Stomach (tissue), 9 donors: ENCODE data around the gene ALK. TPM values are rescaled to one million over a fixed set of nuclear protein-coding genes. Genes with fewer than 3 reads are reported as not detected.

ENCODE experiments used
- DNase-seq, 2 donors: peaks; one replicate each; pipeline versions ENCODE4 v3.0.0 to v3.0.0-alpha.2; 2013 to 2019
- H3K27ac ChIP-seq, 5 donors: fragments of 200-600 bp in 4 of 5; sonication (generic) in 4 of 5; one replicate each; pipeline ENCODE4 v1.5.1; 2013 to 2019; ENCODE audit warnings: mild to moderate bottlenecking in 1 of 5, moderate library complexity in 1 of 5
- H3K27me3 ChIP-seq, 3 donors: fragments of 200-600 bp; sonication (generic); one replicate each; pipeline ENCODE4 v1.5.1; 2017 to 2019; ENCODE audit warnings: mixed run types in 1 of 3
- H3K36me3 ChIP-seq, 4 donors: fragments of 200-600 bp; sonication (generic); 1 replicate in 3 of 4; 2 replicates in 1 of 4; pipeline ENCODE4 v1.5.1; 2016 to 2019
- H3K4me1 ChIP-seq, 4 donors: fragments of 200-600 bp; sonication (generic); one replicate each; pipeline ENCODE4 v1.5.1; 2016 to 2019
- H3K4me3 ChIP-seq, 4 donors: fragments of 200-600 bp; sonication (generic) in 3 of 4; one replicate each; pipeline ENCODE4 v1.5.1; 2016 to 2019; ENCODE audit warnings: mild to moderate bottlenecking in 1 of 4
- H3K9me3 ChIP-seq, 4 donors: fragments of 200-600 bp; sonication (generic); one replicate each; pipeline ENCODE4 v1.5.1; 2016 to 2019
- CTCF ChIP-seq, 7 experiments: fragments of 450-650 bp in 4 of 7; fragments of 200-600 bp in 3 of 7; sonication (generic) in 3 of 7; IDR thresholded peaks; one replicate each; pipeline ENCODE4 v1.5.1; 2016 to 2019; ENCODE audit warnings: antibody characterized with exemption in 7 of 7, control low read depth in 2 of 7, mild to moderate bottlenecking in 1 of 7
- EP300 ChIP-seq: sonication (generic); formaldehyde crosslinking; IDR thresholded peaks from one replicate; pipeline ENCODE4 v1.6.1; 2017; ENCODE audit warnings: antibody characterized with exemption
- POLR2A ChIP-seq, 4 donors: fragments of 450-650 bp; IDR thresholded peaks; one replicate each; pipeline ENCODE4 v1.6.1; 2016; ENCODE audit warnings: antibody characterized with exemption in 4 of 4, control low read depth in 2 of 4, mild to moderate bottlenecking in 1 of 4, moderate library complexity in 1 of 4
- POLR2AphosphoS5 ChIP-seq, 3 donors: sonication (generic); formaldehyde crosslinking; IDR thresholded peaks; one replicate each; pipeline ENCODE4 v1.6.1; 2016; ENCODE audit warnings: antibody characterized with exemption in 3 of 3
- whole genome bisulfite sequencing, 5 donors: extraction: QIAGEN DNeasy Blood & Tissue Kit in 3 of 5; methylation state at CpG; one replicate each; pipeline versions ENCODE4 v1.1.5 to v1.1.7; 2013 to 2018; 5-methylcytosine and 5-hydroxymethylcytosine counted together
- intact Hi-C: fragments of 100-400 bp; cut with DNase I; formaldehyde crosslinking; loops from one replicate; pipeline ENCODE4 v1.15.1; 2023; ENCODE audit warnings: low total_unique reads
- polyA plus RNA-seq, 3 donors: library from polyadenylated mRNA; stranded (reverse); fragments of 200-250 nt; gene quantifications; one replicate each; pipeline ENCODE4 v1.2.3, GENCODE V29; 2013
- total RNA-seq, 5 donors: library from RNA; depleted of rRNA; stranded (reverse); fragments of >200 nt; gene quantifications; one replicate each; pipeline versions ENCODE4 v1.1.0 to v1.2.3, GENCODE V29; 2014 to 2016
- donor health status: healthy with polysubstance abuse.
- donor health status: Bipolar disorder and iron deficiency.
- donor health status: healthy.

Gene ALK
- total and polyA plus RNA-seq, 8 donors: 0.13 to 0.92 TPM; not detected in 6

GRCh38 chr2:29880084-29880483, 41.3 kb downstream of the ALK start:
- TF ChIP-seq CTCF (IDR thresholded peaks at IDR 0.05) (no peak), POLR2AphosphoS5 (IDR thresholded peaks at IDR 0.05) (no peak), EP300 (no peak), POLR2A (IDR thresholded peaks at IDR 0.05) (no peak)
- DNase-seq: no peak
- no peaks in the 10 kb centered on the region for H3K36me3 ChIP-seq
- no peaks in the 10 kb centered on the region for H3K4me1 ChIP-seq
- H3K9me3 ChIP-seq: peaks cover 0 to 10% (median 4%) of the 10 kb centered on the region in 4 donors
- intact Hi-C loops: no loop called here
- peaks cover 0 to 11% (median 0%) of the 10 kb centered on the region in 3 donors for H3K27me3 ChIP-seq
- no peak overlapping the region for H3K27ac ChIP-seq
- 16 to 42% (median 29%) methylated on average over 1 of the region's 1 CpG for WGBS, 5 donors
- H3K4me3 ChIP-seq: no peak overlapping the region

GRCh38 chr2:29879456-29879855, 41.9 kb downstream of the ALK start:
- Histone ChIP-seq H3K27me3 (peaks cover 0 to 11% (median 0%) of the 10 kb centered on the region in 3 donors), H3K4me1 (no peaks in the 10 kb centered on the region), H3K9me3 (peaks cover 0 to 4% (median 1%) of the 10 kb centered on the region in 4 donors), H3K36me3 (no peaks in the 10 kb centered on the region), H3K27ac (no peak overlapping the region), H3K4me3 (no peak overlapping the region)
- 24 to 48% (median 37%) methylated on average over 2 of the region's 2 CpGs for WGBS, 5 donors
- intact Hi-C loops: no loop called here
- TF ChIP-seq CTCF (IDR thresholded peaks at IDR 0.05) (no peak), EP300 (no peak), POLR2A (IDR thresholded peaks at IDR 0.05) (no peak), POLR2AphosphoS5 (IDR thresholded peaks at IDR 0.05) (no peak)
- DNase-seq: no peak

- intact Hi-C loops: no loop called here
- H3K9me3 ChIP-seq: no peaks in the 10 kb centered on the region
- no peak for TF ChIP-seq CTCF (IDR thresholded peaks at IDR 0.05)
- no peak for TF ChIP-seq EP300
- TF ChIP-seq POLR2A (IDR thresholded peaks at IDR 0.05): no peak
- TF ChIP-seq POLR2AphosphoS5 (IDR thresholded peaks at IDR 0.05): no peak
- H3K27ac ChIP-seq: no peak overlapping the region
- no peaks in the 10 kb centered on the region for H3K36me3 ChIP-seq
- no peak for DNase-seq
- WGBS, 5 donors: 23 to 37% (median 35%) methylated on average over 3 of the region's 3 CpGs
- H3K4me1 ChIP-seq: no peaks in the 10 kb centered on the region
- no peak overlapping the region for H3K4me3 ChIP-seq
- H3K27me3 ChIP-seq: peaks cover 0 to 11% (median 0%) of the 10 kb centered on the region in 3 donors
Measured at GRCh38 chr2:29878898-29879297, 42.5 kb downstream of the ALK start.

- WGBS, 5 donors: 91 to 100% (median 98%) methylated on average over 4 of the region's 4 CpGs
Measured at GRCh38 chr2:29876374-29876773, 45.0 kb downstream of the ALK start.

More at GRCh38 chr2:29876374-29876773, 45.0 kb downstream of the ALK start:
- Histone ChIP-seq H3K27ac (no peak overlapping the region), H3K9me3 (no peaks in the 10 kb centered on the region), H3K4me3 (no peak overlapping the region), H3K4me1 (no peaks in the 10 kb centered on the region), H3K27me3 (peaks cover 0 to 10% (median 0%) of the 10 kb centered on the region in 3 donors), H3K36me3 (no peaks in the 10 kb centered on the region)
- no peak for TF ChIP-seq CTCF (IDR thresholded peaks at IDR 0.05)
- TF ChIP-seq POLR2A (IDR thresholded peaks at IDR 0.05): no peak
- no peak for TF ChIP-seq POLR2AphosphoS5 (IDR thresholded peaks at IDR 0.05)
- TF ChIP-seq EP300: no peak
- no peak for DNase-seq
- intact Hi-C loops: no loop called here
